NCI-H128 (cell line): ENCODE measurements around the gene OPRL1.

Experiments used
- DNase-seq: peaks from one replicate; lab custom pipeline; 2025; ENCODE audit not compliant: unreplicated experiment; lab: John Stamatoyannopoulos, UW

The OPRL1 gene

GRCh38 chr20:64139199-64140060, 59.5 kb downstream of the OPRL1 start:
- DNase-seq: no peak

GRCh38 chr20:64140061-64140931, 60.4 kb downstream of the OPRL1 start:
- no peak for DNase-seq

GRCh38 chr20:64140956-64141355, 61.1 kb downstream of the OPRL1 start:
- DNase-seq: no peak

GRCh38 chr20:64142590-64142989, 62.7 kb downstream of the OPRL1 start:
- peak; percentile 50 for DNase-seq

- no peak for DNase-seq
Measured at GRCh38 chr20:64143018-64143801, 63.3 kb downstream of the OPRL1 start.

- no peak for DNase-seq
Measured at GRCh38 chr20:64144144-64144912, 64.4 kb downstream of the OPRL1 start.

GRCh38 chr20:64145458-64146300, 65.8 kb downstream of the OPRL1 start:
- DNase-seq: no peak

- DNase-seq: no peak
Measured at GRCh38 chr20:64146301-64146935, 66.5 kb downstream of the OPRL1 start.

- no peak for DNase-seq
Measured at GRCh38 chr20:64146936-64147477, 67.1 kb downstream of the OPRL1 start.

GRCh38 chr20:64148581-64148980, 68.7 kb downstream of the OPRL1 start:
- DNase-seq: no peak

GRCh38 chr20:64149141-64149540, 69.3 kb downstream of the OPRL1 start:
- no peak for DNase-seq

GRCh38 chr20:64149809-64150560, 70.1 kb downstream of the OPRL1 start:
- no peak for DNase-seq
